Ishikawa (cell line): ENCODE results near the gene SLAMF7.

Experiments
- EP300 ChIP-seq: IDR thresholded peaks from 2 replicates; pipeline ENCODE4 v1.6.1; 2012; ENCODE audit warnings: borderline replicate concordance
- TAF1 ChIP-seq: IDR thresholded peaks from 2 replicates; pipeline ENCODE4 v1.6.1; 2012; ENCODE audit warnings: low read depth, mild to moderate bottlenecking
- USF1 ChIP-seq: IDR thresholded peaks from 2 replicates; pipeline ENCODE4 v1.6.1; 2012

GRCh38 chr1:160707236-160708064, 31.6 kb upstream of the SLAMF7 start:
- TF ChIP-seq USF1 (no peak), EP300 (no peak), TAF1 (no peak)
